RWPE2 (cell line): ENCODE results near the gene POU2F1.

Experiments used
- ATAC-seq: fragments of 200-7000 bp; cut with Tn5 transposase; 3 replicates; pipeline ENCODE4 v1.9.1; 2021; ENCODE audit warnings: low read depth
- DNase-seq: peaks from one replicate; pipeline ENCODE4 v3.0.0-alpha.2; 2020; ENCODE audit warnings: low spot score
- H3K27ac ChIP-seq: fragments of 450-650 bp; 2 replicates; pipeline ENCODE4 v1.5.1; 2017; ENCODE audit warnings: mild to moderate bottlenecking; ENCODE audit not compliant: poor library complexity, severe bottlenecking
- H3K27me3 ChIP-seq: fragments of 250-450 bp; sonication (Bioruptor Pico); 2 replicates; pipeline ENCODE4 v1.5.1; 2021; ENCODE audit warnings: mild to moderate bottlenecking, moderate library complexity; ENCODE audit not compliant: insufficient read depth, poor library complexity, severe bottlenecking
- H3K36me3 ChIP-seq: fragments of 250-450 bp; sonication (Bioruptor Pico); 2 replicates; pipeline ENCODE4 v1.5.1; 2020; ENCODE audit warnings: low read depth, mild to moderate bottlenecking, moderate library complexity
- H3K4me1 ChIP-seq: fragments of 250-450 bp; sonication (Bioruptor Pico); 2 replicates; pipeline ENCODE4 v1.5.1; 2021; ENCODE audit warnings: mild to moderate bottlenecking, moderate library complexity; ENCODE audit not compliant: insufficient read depth, poor library complexity, severe bottlenecking
- H3K4me3 ChIP-seq: fragments of 250-450 bp; sonication (Bioruptor Pico); 2 replicates; pipeline ENCODE4 v1.5.1; 2021; ENCODE audit warnings: mild to moderate bottlenecking, moderate library complexity; ENCODE audit not compliant: severe bottlenecking
- H3K9me3 ChIP-seq: fragments of 250-450 bp; sonication (Bioruptor Pico); 2 replicates; pipeline ENCODE4 v1.5.1; 2021; ENCODE audit warnings: mild to moderate bottlenecking, moderate library complexity; ENCODE audit not compliant: severe bottlenecking
- TF ChIP-seq, protein P1 (sequence below): fragments of 450-650 bp; IDR thresholded peaks from one replicate; pipeline ENCODE4 v1.5.1; 2017; ENCODE audit warnings: mild to moderate bottlenecking, moderate library complexity; ENCODE audit not compliant: poor library complexity, severe bottlenecking

Gene POU2F1

DNA sequence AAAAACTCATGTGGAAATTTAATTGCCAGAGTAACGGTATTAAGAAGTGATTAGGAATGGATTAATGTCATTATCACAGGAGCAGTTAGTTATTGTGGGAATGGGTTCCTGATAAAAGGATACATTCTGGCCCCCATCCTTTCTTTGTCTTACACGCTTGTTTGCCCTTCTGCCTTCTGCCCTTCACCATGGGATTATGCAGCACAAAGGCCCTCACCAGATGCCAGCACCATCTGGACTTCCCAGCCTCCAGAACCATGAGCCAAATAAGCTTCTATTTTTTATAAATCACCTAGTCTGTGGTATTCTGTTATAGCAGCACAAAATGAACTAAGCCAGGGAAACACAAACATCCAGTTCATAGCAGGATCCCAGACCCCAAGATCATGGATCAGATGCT is 33.9 kb upstream of the POU2F1 start:
- no peak for DNase-seq
- no peaks in the 10 kb centered on the region for H3K9me3 ChIP-seq
- H3K36me3 ChIP-seq = no peaks in the 10 kb centered on the region
- H3K27me3 ChIP-seq = no peaks in the 10 kb centered on the region
- no peak overlapping the region for H3K27ac ChIP-seq
- ATAC-seq = no peak
- no peaks in the 10 kb centered on the region for H3K4me1 ChIP-seq
- no peak overlapping the region for H3K4me3 ChIP-seq
- TF ChIP-seq, protein P1, sequence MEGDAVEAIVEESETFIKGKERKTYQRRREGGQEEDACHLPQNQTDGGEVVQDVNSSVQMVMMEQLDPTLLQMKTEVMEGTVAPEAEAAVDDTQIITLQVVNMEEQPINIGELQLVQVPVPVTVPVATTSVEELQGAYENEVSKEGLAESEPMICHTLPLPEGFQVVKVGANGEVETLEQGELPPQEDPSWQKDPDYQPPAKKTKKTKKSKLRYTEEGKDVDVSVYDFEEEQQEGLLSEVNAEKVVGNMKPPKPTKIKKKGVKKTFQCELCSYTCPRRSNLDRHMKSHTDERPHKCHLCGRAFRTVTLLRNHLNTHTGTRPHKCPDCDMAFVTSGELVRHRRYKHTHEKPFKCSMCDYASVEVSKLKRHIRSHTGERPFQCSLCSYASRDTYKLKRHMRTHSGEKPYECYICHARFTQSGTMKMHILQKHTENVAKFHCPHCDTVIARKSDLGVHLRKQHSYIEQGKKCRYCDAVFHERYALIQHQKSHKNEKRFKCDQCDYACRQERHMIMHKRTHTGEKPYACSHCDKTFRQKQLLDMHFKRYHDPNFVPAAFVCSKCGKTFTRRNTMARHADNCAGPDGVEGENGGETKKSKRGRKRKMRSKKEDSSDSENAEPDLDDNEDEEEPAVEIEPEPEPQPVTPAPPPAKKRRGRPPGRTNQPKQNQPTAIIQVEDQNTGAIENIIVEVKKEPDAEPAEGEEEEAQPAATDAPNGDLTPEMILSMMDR = no peak

DNA sequence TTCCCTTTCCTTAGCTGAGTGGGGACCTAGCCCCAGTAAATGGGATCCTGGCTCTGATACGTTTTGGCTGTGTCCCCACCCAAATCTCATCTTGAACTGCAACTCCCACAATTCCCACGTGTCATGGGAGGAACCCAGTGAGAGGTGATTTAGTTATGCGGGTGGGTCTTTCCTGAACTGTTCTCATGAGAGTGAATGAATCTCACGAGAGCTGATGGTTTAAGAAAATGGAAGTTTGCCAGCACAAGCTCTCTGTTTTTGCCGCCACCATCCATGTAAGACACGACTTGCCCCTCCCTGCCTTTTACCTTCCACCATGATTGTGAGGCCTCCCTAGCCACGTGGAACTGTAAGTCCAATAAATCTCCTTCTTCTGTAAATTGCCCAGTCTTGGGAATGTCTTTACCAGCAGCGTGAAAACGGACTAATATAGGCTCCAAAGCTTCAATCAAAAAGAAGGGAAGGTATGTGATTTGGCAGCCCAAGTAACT is 29.9 kb upstream of the POU2F1 start:
- TF ChIP-seq, protein P1 = no peak
- no peak for DNase-seq
- H3K4me3 ChIP-seq = no peak overlapping the region
- H3K27ac ChIP-seq = no peak overlapping the region
- ATAC-seq = no peak
- H3K9me3 ChIP-seq = no peaks in the 10 kb centered on the region
- no peaks in the 10 kb centered on the region for H3K27me3 ChIP-seq
- H3K4me1 ChIP-seq = peaks cover under 1% of the 10 kb centered on the region
- H3K36me3 ChIP-seq = no peaks in the 10 kb centered on the region

DNA sequence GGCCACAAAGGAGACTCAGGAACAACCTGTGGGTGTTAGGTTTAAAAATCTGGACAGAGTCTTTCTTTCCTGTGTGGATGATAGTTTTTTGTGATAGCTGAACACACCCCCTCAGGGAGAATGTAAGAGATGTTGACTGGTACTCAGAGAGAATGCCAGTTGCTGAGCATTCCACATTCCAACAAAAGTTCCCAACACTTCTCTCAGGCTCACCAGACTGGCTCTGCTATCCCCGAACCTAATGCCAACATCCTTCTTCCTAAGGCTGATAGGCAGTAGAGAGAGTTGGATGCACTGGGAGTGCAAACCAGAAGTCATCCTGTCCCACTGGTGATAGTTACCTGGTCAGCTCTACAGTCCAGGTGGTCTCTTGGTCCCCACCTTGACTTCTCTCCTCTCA is 28.7 kb upstream of the POU2F1 start:
- Histone ChIP-seq H3K4me3 (no peak overlapping the region), H3K36me3 (no peaks in the 10 kb centered on the region), H3K9me3 (no peaks in the 10 kb centered on the region), H3K27ac (no peak overlapping the region), H3K4me1 (peaks cover 9% of the 10 kb centered on the region), H3K27me3 (no peaks in the 10 kb centered on the region)
- no peak for DNase-seq
- no peak for ATAC-seq
- TF ChIP-seq, protein P1 = no peak

DNA sequence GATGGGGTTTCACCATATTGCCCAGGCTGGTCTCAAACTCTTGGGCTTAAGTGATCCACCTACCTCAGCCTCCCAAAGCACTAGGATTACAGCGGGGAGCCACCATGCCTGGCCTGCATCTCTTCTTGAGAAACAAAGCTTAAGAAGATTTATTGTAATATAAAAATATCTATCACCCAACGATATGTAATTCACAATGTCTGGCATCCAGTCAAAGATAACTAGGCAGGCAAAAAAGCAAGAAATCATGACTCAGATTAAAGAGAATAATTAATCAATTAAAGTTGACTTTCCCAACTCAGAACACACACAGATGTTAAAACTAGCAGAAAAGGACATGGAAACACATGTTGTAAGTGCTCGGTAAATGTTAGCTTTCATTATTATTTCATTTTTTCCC is 26.5 kb upstream of the POU2F1 start:
- ATAC-seq = no peak
- Histone ChIP-seq H3K36me3 (no peaks in the 10 kb centered on the region), H3K9me3 (no peaks in the 10 kb centered on the region), H3K4me1 (peaks cover 9% of the 10 kb centered on the region), H3K27me3 (no peaks in the 10 kb centered on the region), H3K27ac (no peak overlapping the region), H3K4me3 (no peak overlapping the region)
- no peak for DNase-seq
- TF ChIP-seq, protein P1 = no peak

DNA sequence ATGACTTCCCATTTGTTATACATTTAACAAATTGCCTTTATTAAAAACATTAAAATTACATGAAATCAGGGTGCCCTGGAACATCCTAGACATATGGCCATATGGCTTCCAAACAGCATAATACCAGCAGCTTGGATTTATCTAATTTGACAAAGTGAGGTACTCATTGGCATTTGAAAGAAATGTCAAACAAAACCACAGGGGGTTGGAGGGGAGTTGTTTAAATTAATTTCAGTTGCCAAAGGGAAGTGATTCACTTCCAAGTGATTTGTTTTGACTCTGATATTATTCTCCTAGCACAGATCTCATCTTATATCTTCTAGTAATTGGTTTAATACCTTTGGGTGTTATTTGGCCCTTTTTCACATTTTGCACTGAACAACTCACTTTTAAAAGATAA is 24.5 kb upstream of the POU2F1 start:
- ATAC-seq (peak; percentile 35; the same call in 1 of the 3 replicates), DNase-seq (no peak)
- H3K9me3 ChIP-seq = no peaks in the 10 kb centered on the region
- TF ChIP-seq, protein P1 = no peak
- no peaks in the 10 kb centered on the region for H3K27me3 ChIP-seq
- peak overlapping the region; percentile 5 for H3K27ac ChIP-seq
- no peak overlapping the region for H3K4me3 ChIP-seq
- H3K36me3 ChIP-seq = no peaks in the 10 kb centered on the region
- H3K4me1 ChIP-seq = peaks cover 9% of the 10 kb centered on the region
